Uterus (tissue), 2 donors: ENCODE results near the gene MFNG.
"Not testable (repeated sequence)": the region's sequence is repeated elsewhere in the genome, so short reads cannot be mapped to it uniquely, and the experiment has no call there.

ENCODE experiments used
- POLR2A ChIP-seq, 2 donors: fragments of 450-650 bp; IDR thresholded peaks; one replicate each; pipeline ENCODE4 v1.6.1; 2016; ENCODE audit warnings: antibody characterized with exemption in 2 of 2, mild to moderate bottlenecking in 1 of 2, moderate library complexity in 1 of 2
- TF ChIP-seq, protein P1 (sequence below), 4 experiments: fragments of 200-600 bp in 2 of 4; fragments of 450-650 bp in 2 of 4; sonication (generic) in 2 of 4; IDR thresholded peaks; one replicate each; pipeline ENCODE4 v1.5.1; 2016 to 2019; ENCODE audit warnings: antibody characterized with exemption in 4 of 4, mild to moderate bottlenecking in 2 of 4, moderate library complexity in 1 of 4

DNA sequence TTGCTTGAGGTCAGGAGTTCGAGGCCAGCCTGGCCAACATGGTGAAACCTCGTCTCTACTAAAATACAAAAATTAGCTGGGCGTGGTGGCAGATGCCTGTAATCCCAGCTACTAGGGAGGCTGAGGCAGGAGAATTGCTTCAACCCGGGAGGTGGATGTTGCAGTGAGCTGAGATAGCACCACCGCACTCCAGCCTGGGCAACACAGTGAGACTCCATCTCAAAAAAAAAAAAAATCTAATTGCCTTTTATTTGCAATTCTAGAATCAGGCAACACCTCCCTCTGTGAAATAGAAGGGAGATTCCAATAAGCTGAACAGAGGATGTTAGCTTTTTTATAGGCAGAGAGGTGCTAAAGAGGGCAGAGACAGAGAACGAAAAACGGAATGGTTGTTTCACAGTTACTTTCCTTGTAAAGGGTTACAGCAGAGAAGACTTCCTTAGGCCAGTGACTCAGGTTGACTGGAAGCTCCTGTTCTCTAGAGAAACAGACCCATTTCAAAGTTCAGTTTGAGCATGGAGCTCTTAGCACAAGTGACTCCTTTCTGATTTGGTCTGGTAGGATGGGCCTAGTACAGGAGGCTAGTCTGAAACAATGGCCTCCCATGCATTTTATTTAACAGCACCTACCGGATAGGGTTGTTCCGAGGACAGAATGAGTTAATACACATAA, 41.0 kb upstream of the MFNG start:
- TF ChIP-seq, protein P1, sequence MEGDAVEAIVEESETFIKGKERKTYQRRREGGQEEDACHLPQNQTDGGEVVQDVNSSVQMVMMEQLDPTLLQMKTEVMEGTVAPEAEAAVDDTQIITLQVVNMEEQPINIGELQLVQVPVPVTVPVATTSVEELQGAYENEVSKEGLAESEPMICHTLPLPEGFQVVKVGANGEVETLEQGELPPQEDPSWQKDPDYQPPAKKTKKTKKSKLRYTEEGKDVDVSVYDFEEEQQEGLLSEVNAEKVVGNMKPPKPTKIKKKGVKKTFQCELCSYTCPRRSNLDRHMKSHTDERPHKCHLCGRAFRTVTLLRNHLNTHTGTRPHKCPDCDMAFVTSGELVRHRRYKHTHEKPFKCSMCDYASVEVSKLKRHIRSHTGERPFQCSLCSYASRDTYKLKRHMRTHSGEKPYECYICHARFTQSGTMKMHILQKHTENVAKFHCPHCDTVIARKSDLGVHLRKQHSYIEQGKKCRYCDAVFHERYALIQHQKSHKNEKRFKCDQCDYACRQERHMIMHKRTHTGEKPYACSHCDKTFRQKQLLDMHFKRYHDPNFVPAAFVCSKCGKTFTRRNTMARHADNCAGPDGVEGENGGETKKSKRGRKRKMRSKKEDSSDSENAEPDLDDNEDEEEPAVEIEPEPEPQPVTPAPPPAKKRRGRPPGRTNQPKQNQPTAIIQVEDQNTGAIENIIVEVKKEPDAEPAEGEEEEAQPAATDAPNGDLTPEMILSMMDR (IDR thresholded peaks at IDR 0.05), result not testable (repeated sequence)
- not testable (repeated sequence) for TF ChIP-seq POLR2A (IDR thresholded peaks at IDR 0.05)
